ENCODE measurements around the gene NOXO1. TPM values are rescaled to one million over a fixed set of nuclear protein-coding genes. Genes with fewer than 3 reads are reported as not detected.

NOXO1 gene
- total RNA-seq, 1 donor from 2014 or later, result 1.5 TPM

DNA sequence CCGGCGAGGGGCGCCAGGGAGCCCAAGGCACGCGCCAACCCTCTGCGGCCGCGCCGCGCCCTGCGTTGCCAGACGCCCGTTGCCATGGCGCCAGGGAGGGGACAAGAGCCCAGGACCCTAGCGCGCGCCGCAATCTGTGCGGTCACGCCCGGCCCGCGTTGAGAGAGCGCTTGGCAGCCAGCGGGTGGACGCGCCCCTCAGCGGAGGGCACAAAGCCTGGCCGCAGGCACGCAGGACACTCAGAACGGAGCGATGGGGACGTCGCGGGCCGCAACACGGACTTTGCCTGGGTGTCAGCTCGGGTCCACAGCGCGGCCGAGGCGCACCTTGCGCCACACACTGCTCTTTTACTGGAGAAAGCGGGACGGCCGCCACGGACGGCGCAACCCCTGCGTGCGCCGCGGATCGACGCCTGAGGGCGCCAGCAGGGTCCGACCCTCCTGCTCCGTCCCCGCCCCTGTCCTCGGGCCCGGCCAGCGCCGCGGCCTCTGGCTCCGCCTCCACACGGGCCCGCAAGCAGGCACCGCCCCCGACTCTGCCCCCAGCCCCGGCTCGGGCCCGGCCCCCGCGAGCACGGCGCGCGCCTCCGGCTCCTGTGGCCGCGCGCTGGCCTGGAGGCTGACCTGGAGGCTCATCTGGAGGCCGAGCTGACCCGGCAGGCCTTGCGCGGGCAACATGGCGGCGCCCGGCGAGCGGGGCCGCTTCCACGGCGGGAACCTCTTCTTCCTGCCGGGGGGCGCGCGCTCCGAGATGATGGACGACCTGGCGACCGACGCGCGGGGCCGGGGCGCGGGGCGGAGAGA is 2.5 kb upstream of the NOXO1 start, which contains the start of gene GFER:
TSS of gene GFER (plus strand) at position 650 of the 803 bp plus-strand sequence. CDS start at position 676, 26 bp downstream.
- peak; percentile 88 for DNase-seq (ENCODE audit: low spot score, unreplicated experiment)
- H3K4me3 Mint-ChIP-seq (ENCODE audit: low read depth), result peak within 1 kb of the TSS; percentile 83
- H3K27ac Mint-ChIP-seq, result peak within 1 kb of the TSS; percentile 95
- H3K36me3 Mint-ChIP-seq (ENCODE audit: insufficient read depth), result peaks cover 2% of the 10 kb centered on the region
- peaks cover 44% of the 10 kb centered on the region for H3K27me3 Mint-ChIP-seq
- peaks cover 11% of the 10 kb centered on the region for H3K4me1 Mint-ChIP-seq (ENCODE audit: low read depth)
- TF ChIP-seq, protein P1, sequence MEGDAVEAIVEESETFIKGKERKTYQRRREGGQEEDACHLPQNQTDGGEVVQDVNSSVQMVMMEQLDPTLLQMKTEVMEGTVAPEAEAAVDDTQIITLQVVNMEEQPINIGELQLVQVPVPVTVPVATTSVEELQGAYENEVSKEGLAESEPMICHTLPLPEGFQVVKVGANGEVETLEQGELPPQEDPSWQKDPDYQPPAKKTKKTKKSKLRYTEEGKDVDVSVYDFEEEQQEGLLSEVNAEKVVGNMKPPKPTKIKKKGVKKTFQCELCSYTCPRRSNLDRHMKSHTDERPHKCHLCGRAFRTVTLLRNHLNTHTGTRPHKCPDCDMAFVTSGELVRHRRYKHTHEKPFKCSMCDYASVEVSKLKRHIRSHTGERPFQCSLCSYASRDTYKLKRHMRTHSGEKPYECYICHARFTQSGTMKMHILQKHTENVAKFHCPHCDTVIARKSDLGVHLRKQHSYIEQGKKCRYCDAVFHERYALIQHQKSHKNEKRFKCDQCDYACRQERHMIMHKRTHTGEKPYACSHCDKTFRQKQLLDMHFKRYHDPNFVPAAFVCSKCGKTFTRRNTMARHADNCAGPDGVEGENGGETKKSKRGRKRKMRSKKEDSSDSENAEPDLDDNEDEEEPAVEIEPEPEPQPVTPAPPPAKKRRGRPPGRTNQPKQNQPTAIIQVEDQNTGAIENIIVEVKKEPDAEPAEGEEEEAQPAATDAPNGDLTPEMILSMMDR (IDR thresholded peaks at IDR 0.05; ENCODE audit: unreplicated experiment), result peak; percentile 47
- H3K9me3 Mint-ChIP-seq (ENCODE audit: low read depth), result no peaks in the 10 kb centered on the region

DNA sequence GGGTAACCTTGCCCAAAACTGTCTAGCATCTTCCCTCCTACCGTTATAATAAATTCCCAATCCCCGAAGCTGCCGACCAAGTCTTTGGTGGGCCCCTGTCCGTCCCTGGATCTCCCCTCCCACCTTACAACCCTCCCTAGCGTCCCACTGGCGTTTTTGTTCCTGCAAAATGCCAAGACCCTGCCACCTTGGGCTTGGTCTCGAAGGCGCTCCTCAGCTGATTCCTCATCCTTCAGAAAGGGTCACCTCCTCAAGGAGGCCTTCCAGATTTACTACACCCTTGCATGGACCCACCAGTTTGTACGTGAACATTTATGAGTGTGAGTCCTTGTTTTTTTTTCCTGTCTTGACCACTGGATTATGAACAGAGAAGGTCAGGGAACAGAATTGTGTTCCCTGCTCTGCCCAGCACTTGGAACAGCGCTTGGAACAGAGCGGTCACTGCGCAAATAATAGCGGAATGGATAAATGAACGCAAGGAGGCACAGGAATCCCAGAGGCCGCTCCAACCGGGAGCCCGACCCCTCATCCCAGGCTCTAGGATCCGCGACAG is 1.8 kb upstream of the NOXO1 start:
- TF ChIP-seq, protein P1 (IDR thresholded peaks at IDR 0.05; ENCODE audit: unreplicated experiment), result no peak
- DNase-seq (ENCODE audit: low spot score, unreplicated experiment), result no peak
- Mint-ChIP-seq H3K27ac (peak overlapping the region; percentile 73), H3K4me3 (ENCODE audit: low read depth) (peak overlapping the region; percentile 83), H3K36me3 (ENCODE audit: insufficient read depth) (peaks cover 2% of the 10 kb centered on the region), H3K27me3 (peaks cover 42% of the 10 kb centered on the region), H3K4me1 (ENCODE audit: low read depth) (peaks cover 11% of the 10 kb centered on the region), H3K9me3 (ENCODE audit: low read depth) (no peaks in the 10 kb centered on the region)

DNA sequence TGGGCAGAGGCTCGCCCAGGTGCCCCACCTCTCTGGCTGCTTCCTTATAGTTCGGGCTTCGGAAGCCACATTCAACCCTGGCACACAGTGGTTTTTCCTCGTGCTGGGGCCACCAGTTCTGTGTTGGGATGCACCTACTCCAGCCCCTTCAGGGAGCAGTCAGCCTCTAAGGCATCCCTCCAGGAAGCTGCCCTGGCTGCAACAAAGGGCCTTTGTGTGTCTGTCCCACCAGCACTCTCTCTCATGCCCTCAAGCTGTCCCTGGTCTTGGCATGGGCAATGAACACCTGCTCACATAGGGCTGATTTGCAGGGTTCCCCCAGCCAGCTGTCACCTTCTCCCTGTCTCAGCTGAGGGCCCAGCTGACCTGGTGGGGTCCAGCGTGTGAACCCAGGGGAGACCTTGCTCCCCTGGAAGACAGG is 754 bp upstream of the NOXO1 start:
- no peak overlapping the region for H3K27ac Mint-ChIP-seq
- no peak for DNase-seq (ENCODE audit: low spot score, unreplicated experiment)
- TF ChIP-seq, protein P1 (IDR thresholded peaks at IDR 0.05; ENCODE audit: unreplicated experiment), result no peak
- H3K4me1 Mint-ChIP-seq (ENCODE audit: low read depth), result peaks cover 11% of the 10 kb centered on the region
- H3K9me3 Mint-ChIP-seq (ENCODE audit: low read depth), result no peaks in the 10 kb centered on the region
- H3K27me3 Mint-ChIP-seq, result peaks cover 40% of the 10 kb centered on the region
- H3K4me3 Mint-ChIP-seq (ENCODE audit: low read depth), result no peak overlapping the region
- H3K36me3 Mint-ChIP-seq (ENCODE audit: insufficient read depth), result peaks cover 4% of the 10 kb centered on the region

DNA sequence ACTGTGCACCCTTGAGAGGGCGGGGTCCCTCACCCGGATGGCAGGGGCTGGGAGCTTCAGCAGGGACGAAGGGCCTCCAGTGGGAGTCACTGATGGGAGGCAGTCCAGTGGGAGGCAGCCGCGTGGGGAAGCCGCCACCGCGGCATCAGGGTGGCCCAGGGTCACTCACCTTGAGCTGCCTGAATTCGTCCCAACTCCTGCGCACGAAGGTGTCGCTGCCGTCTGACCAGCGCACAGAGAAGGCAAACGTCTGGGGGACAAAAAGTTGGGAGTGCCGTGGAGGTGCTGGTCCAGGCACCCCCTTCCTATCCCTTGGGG is 540 bp downstream of the NOXO1 start:
- no peaks in the 10 kb centered on the region for H3K9me3 Mint-ChIP-seq (ENCODE audit: low read depth)
- H3K36me3 Mint-ChIP-seq (ENCODE audit: insufficient read depth), result peaks cover 6% of the 10 kb centered on the region
- TF ChIP-seq, protein P1 (IDR thresholded peaks at IDR 0.05; ENCODE audit: unreplicated experiment), result no peak
- no peak for DNase-seq (ENCODE audit: low spot score, unreplicated experiment)
- H3K4me1 Mint-ChIP-seq (ENCODE audit: low read depth), result peaks cover 11% of the 10 kb centered on the region
- peaks cover 40% of the 10 kb centered on the region for H3K27me3 Mint-ChIP-seq
- H3K27ac Mint-ChIP-seq, result no peak overlapping the region
- no peak overlapping the region for H3K4me3 Mint-ChIP-seq (ENCODE audit: low read depth)

DNA sequence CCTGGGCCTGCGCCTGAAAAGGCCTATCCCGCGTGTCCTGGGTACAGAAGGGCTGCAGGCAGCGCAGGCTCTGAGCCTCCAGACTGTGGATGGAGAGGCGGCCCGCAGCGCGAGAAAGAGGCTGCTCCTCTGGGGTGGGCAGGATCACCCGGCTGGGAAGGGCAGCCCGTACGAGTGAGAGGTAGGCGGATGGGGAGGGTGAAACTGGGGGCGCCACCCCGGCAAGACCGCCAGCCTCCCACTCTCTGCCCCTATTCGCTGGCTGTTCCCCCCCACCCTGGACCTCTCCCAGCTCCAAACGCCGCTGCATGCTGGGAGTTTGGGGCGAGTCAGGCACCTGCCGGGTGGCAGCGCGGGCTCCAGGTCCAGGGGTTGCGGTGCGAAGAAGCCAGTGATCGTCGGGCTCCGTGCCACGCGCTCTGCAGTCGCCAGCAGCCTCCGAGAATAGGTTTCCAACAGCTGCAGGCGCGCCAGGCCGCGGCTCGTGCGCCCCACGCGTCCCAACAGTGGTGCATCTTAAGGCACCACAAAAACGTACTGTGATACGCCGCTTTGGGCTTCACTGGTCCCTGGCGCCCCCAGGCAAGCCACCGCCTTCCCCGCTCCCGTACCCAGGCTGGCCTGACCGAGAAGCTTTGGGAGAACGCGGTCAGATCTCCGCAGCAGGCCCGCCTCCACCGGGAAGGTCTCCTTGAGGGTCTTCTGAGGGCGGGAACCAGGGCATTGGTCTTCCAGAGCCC is 1.1 kb downstream of the NOXO1 start:
- H3K9me3 Mint-ChIP-seq (ENCODE audit: low read depth), result no peaks in the 10 kb centered on the region
- TF ChIP-seq, protein P1 (IDR thresholded peaks at IDR 0.05; ENCODE audit: unreplicated experiment), result no peak
- H3K4me3 Mint-ChIP-seq (ENCODE audit: low read depth), result no peak overlapping the region

More for the DNA sequence above, 1.1 kb downstream of the NOXO1 start:
- Mint-ChIP-seq H3K27ac (no peak overlapping the region), H3K4me1 (ENCODE audit: low read depth) (peaks cover 10% of the 10 kb centered on the region), H3K36me3 (ENCODE audit: insufficient read depth) (peaks cover 6% of the 10 kb centered on the region), H3K27me3 (peaks cover 40% of the 10 kb centered on the region)
- no peak for DNase-seq (ENCODE audit: low spot score, unreplicated experiment)
